Thyroid gland (tissue), 4 donors: ENCODE results near the gene AIF1.

Experiments
- POLR2A ChIP-seq, 2 donors: fragments of 450-650 bp; IDR thresholded peaks; one replicate each; pipeline ENCODE4 v1.6.1; 2017; ENCODE audit warnings: antibody characterized with exemption in 2 of 2, mild to moderate bottlenecking in 2 of 2, moderate library complexity in 1 of 2
- TF ChIP-seq, protein P1 (sequence below), 6 experiments: fragments of 200-600 bp in 3 of 6; fragments of 450-650 bp in 3 of 6; sonication (generic) in 3 of 6; IDR thresholded peaks; one replicate each; pipeline ENCODE4 v1.5.1; 2016 to 2019; ENCODE audit warnings: antibody characterized with exemption in 6 of 6, mild to moderate bottlenecking in 2 of 6, inconsistent platforms in 1 of 6, moderate library complexity in 1 of 6

DNA sequence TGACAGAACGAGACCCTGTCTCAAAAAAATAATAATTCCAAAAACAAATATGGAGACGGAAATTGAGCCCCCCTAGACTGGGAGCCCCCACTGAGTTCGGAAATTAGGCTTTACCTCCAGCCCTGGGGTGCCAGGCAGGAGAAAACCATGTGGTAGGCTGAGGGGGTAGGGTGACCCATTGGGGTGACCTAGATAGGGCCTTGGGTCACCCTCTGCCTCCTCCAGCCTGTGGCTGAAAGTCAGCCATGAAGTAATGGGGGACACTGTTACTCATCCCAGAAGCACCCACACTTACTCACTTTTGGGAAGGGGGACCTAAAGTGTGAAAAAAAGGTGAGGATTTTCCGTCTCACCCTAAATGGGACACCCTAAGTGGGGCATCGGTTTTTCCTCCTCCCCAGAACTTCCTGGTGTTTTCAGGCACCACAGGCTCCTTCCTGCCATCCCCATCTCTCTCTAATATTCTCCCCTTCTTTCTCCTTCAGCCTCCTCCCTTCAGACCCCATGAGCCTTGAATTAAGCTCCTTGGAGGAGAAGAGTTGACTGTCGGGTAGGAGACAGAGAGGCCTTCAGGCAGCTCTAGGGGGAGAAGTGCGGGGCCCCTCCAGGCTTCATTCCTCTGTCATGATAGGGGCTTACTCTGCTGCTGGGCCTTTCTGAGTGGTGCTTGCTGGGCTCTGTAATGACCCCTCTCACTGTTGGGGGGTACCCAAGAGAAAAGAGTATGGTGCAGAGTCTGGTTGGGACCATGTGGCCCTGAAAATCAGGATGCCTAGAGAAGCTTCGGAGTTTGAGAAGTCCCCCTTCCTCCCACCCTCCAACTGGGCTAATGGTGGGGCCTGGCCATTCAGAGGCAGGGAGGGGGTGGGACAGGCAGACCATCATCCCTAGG, 35.2 kb upstream of the AIF1 start:
- no peak for TF ChIP-seq POLR2A (IDR thresholded peaks at IDR 0.05)
- TF ChIP-seq, protein P1, sequence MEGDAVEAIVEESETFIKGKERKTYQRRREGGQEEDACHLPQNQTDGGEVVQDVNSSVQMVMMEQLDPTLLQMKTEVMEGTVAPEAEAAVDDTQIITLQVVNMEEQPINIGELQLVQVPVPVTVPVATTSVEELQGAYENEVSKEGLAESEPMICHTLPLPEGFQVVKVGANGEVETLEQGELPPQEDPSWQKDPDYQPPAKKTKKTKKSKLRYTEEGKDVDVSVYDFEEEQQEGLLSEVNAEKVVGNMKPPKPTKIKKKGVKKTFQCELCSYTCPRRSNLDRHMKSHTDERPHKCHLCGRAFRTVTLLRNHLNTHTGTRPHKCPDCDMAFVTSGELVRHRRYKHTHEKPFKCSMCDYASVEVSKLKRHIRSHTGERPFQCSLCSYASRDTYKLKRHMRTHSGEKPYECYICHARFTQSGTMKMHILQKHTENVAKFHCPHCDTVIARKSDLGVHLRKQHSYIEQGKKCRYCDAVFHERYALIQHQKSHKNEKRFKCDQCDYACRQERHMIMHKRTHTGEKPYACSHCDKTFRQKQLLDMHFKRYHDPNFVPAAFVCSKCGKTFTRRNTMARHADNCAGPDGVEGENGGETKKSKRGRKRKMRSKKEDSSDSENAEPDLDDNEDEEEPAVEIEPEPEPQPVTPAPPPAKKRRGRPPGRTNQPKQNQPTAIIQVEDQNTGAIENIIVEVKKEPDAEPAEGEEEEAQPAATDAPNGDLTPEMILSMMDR (IDR thresholded peaks at IDR 0.05), result no peak
